Omental fat pad (tissue), 4 donors: ENCODE measurements around the gene SLC44A3. TPM values are rescaled to one million over a fixed set of nuclear protein-coding genes. Genes with fewer than 3 reads are reported as not detected.

Experiments used
- ATAC-seq: fragments of 150-250 bp; one replicate; pipeline ENCODE4 v1.9.1; 2016; ENCODE audit warnings: mild to moderate bottlenecking, moderate library complexity; ENCODE audit not compliant: low FRiP score
- DNase-seq: peaks from one replicate; pipeline ENCODE4 v3.0.0-alpha.2; 2019; ENCODE audit warnings: low spot score
- CTCF ChIP-seq, 3 donors: fragments of 450-650 bp; IDR thresholded peaks; one replicate each; pipeline ENCODE4 v1.5.1; 2016 to 2017; ENCODE audit warnings: antibody characterized with exemption in 3 of 3, mild to moderate bottlenecking in 3 of 3, moderate library complexity in 2 of 3
- total RNA-seq, 4 donors: library from RNA; depleted of rRNA; stranded (reverse); fragments of >200 nt; gene quantifications; one replicate each; pipeline ENCODE4 v1.1.0, GENCODE V29; 2016

Gene SLC44A3
- total RNA-seq, 4 donors from 2014 or later: 1.3 to 1.9 (median 1.4) TPM

GRCh38 chr1:94887106-94887505 is 66.9 kb downstream of the SLC44A3 start:
- DNase-seq (no peak), ATAC-seq (no peak)
- TF ChIP-seq CTCF (IDR thresholded peaks at IDR 0.05): no peak

- ATAC-seq (no peak), DNase-seq (no peak)
- no peak for TF ChIP-seq CTCF (IDR thresholded peaks at IDR 0.05)
Measured at GRCh38 chr1:94887603-94888171, 67.5 kb downstream of the SLC44A3 start.

GRCh38 chr1:94888201-94888600 is 68.0 kb downstream of the SLC44A3 start:
- no peak for ATAC-seq
- no peak for DNase-seq
- no peak for TF ChIP-seq CTCF (IDR thresholded peaks at IDR 0.05)

- ATAC-seq (no peak), DNase-seq (no peak)
- TF ChIP-seq CTCF (IDR thresholded peaks at IDR 0.05): no peak
Measured at GRCh38 chr1:94892604-94893254, 72.6 kb downstream of the SLC44A3 start.

- ATAC-seq (no peak), DNase-seq (no peak)
- TF ChIP-seq CTCF (IDR thresholded peaks at IDR 0.05): no peak
Measured at GRCh38 chr1:94894630-94895029, 74.5 kb downstream of the SLC44A3 start.

GRCh38 chr1:94895518-94895917 is 75.4 kb downstream of the SLC44A3 start:
- ATAC-seq: no peak
- no peak for TF ChIP-seq CTCF (IDR thresholded peaks at IDR 0.05)
- DNase-seq: no peak
